M059J (cell line): Measurements from ENCODE around the gene DDX39A. TPM values are rescaled to one million over a fixed set of nuclear protein-coding genes. Genes with fewer than 3 reads are reported as not detected.
"Not testable (repeated sequence)": the region's sequence is repeated elsewhere in the genome, so short reads cannot be mapped to it uniquely, and the experiment has no call there.

Source experiments
- DNase-seq: peaks from one replicate; pipeline ENCODE4 v3.0.0-alpha.2; 2012; ENCODE audit warnings: low read depth
- total RNA-seq: library from RNA; depleted of rRNA; stranded (reverse); fragments of >200 nt; shearing (Covaris generic); gene quantifications from 2 replicates; pipeline ENCODE4 v1.2.3, GENCODE V29; 2014

The DDX39A gene
- total RNA-seq, 1 experiment from 2014 or later = 65.3 TPM

GRCh38 chr19:14408491-14409145, 10.5 kb downstream of the DDX39A start:
- no peak for DNase-seq

GRCh38 chr19:14407605-14408484, 11.3 kb downstream of the DDX39A start:
- DNase-seq = no peak

- DNase-seq = no peak
Observed at GRCh38 chr19:14406645-14407401, 12.3 kb downstream of the DDX39A start.

GRCh38 chr19:14405758-14406644, 13.1 kb downstream of the DDX39A start:
- no peak for DNase-seq

GRCh38 chr19:14405380-14405757, 13.8 kb downstream of the DDX39A start:
- DNase-seq = no peak

GRCh38 chr19:14404312-14404711, 14.8 kb downstream of the DDX39A start:
- DNase-seq = no peak

- not testable (repeated sequence) for DNase-seq
Observed at GRCh38 chr19:14403145-14403930, 15.8 kb downstream of the DDX39A start.

GRCh38 chr19:14402332-14403144, 16.6 kb downstream of the DDX39A start:
- peak; percentile 74 for DNase-seq

GRCh38 chr19:14401468-14402195, 17.5 kb downstream of the DDX39A start:
- DNase-seq = no peak

GRCh38 chr19:14400951-14401431, 18.1 kb downstream of the DDX39A start:
- DNase-seq = peak; percentile 41

- DNase-seq = not testable (repeated sequence)
Observed at GRCh38 chr19:14397168-14397567, 22.0 kb downstream of the DDX39A start.

- not testable (repeated sequence) for DNase-seq
Observed at GRCh38 chr19:14396730-14397129, 22.4 kb downstream of the DDX39A start.

- DNase-seq = no peak
Observed at GRCh38 chr19:14395710-14396336, 23.3 kb downstream of the DDX39A start.

GRCh38 chr19:14395262-14395661, 23.9 kb downstream of the DDX39A start:
- no peak for DNase-seq

GRCh38 chr19:14394167-14394566, 25.0 kb downstream of the DDX39A start:
- no peak for DNase-seq

- DNase-seq = no peak
Observed at GRCh38 chr19:14393329-14393728, 25.8 kb downstream of the DDX39A start.

GRCh38 chr19:14391156-14391821, 27.9 kb downstream of the DDX39A start:
- DNase-seq = no peak

GRCh38 chr19:14390548-14390947, 28.6 kb downstream of the DDX39A start:
- DNase-seq = no peak
